Measurements from ENCODE around the gene NCF4. TPM values are rescaled to one million over a fixed set of nuclear protein-coding genes. Genes with fewer than 3 reads are reported as not detected.

Gene NCF4
- total RNA-seq, 1 experiment from 2014 or later: not detected

GRCh38 chr22:36872866-36873498, 12.2 kb downstream of the NCF4 start:
- Mint-ChIP-seq H3K4me3 (no peak overlapping the region; a peak in 2 of 5 replicates), H3K27ac (no peak overlapping the region; a peak in 1 of 7 replicates), H3K36me3 (ENCODE audit: insufficient read depth in 1 of 3, low read depth in 3 of 3) (no peaks in the 10 kb centered on the region), H3K27me3 (ENCODE audit: low read depth) (peaks cover 48% of the 10 kb centered on the region), H3K9me3 (peaks cover 8 to 12% of the 10 kb centered on the region in 2 experiments; a peak in 3 of 5 replicates), H3K4me1 (peaks cover 8 to 10% of the 10 kb centered on the region in 2 experiments; a peak in 3 of 4 replicates)
- H3K79me2 ChIP-seq (ENCODE audit: insufficient read depth, low read length): no peaks in the 10 kb centered on the region
- H4K91ac ChIP-seq (ENCODE audit: insufficient read length, low read depth, low read length): no peak overlapping the region
- DNase-seq: no peak
- H2BK5ac ChIP-seq (ENCODE audit: insufficient read length, low read length): no peak overlapping the region
- no peak overlapping the region for H2BK15ac ChIP-seq (ENCODE audit: low read depth, low read length)
- no peak overlapping the region for H2AFZ ChIP-seq (ENCODE audit: low read length)
- no peaks in the 10 kb centered on the region for H3K27me3 ChIP-seq (ENCODE audit: insufficient read depth, low read length)
- no peak overlapping the region for H3K56ac ChIP-seq (ENCODE audit: insufficient read length, low read depth, low read length)
- no peak overlapping the region for H2BK12ac ChIP-seq (ENCODE audit: insufficient read length, low read depth, low read length)
- no peak overlapping the region for H3K14ac ChIP-seq (ENCODE audit: insufficient read depth, low read length)
- H3K79me1 ChIP-seq (ENCODE audit: insufficient read depth, low read depth, low read length, poor library complexity, severe bottlenecking): no peaks in the 10 kb centered on the region
- no peak overlapping the region for H3K23ac ChIP-seq (ENCODE audit: insufficient read length, low read depth, low read length)
- H3K4ac ChIP-seq (ENCODE audit: low read depth, low read length): no peak overlapping the region
- H4K20me1 ChIP-seq (ENCODE audit: control insufficient read depth, insufficient read depth, insufficient read length): no peaks in the 10 kb centered on the region
- H4K5ac ChIP-seq (ENCODE audit: insufficient read length, low read depth, low read length): peak overlapping the region; percentile 18
- no peak overlapping the region for H4K8ac ChIP-seq (replicated peaks; ENCODE audit: insufficient read length, low read depth, low read length)
- no peak overlapping the region for H3K27ac ChIP-seq (ENCODE audit: insufficient read length, low read depth, low read length)
- no peak overlapping the region for H3T11ph ChIP-seq (ENCODE audit: low read length)
- no peaks in the 10 kb centered on the region for H3K9me3 ChIP-seq (ENCODE audit: control insufficient read depth, low read depth, low read length)
- no peaks in the 10 kb centered on the region for H3K4me1 ChIP-seq (ENCODE audit: insufficient read depth, low read length)
- no peak overlapping the region for H2BK120ac ChIP-seq (ENCODE audit: low read depth, low read length, poor library complexity, severe bottlenecking)
- H2AK5ac ChIP-seq (ENCODE audit: insufficient read length, low read length): no peak overlapping the region
- H3K4me2 ChIP-seq (ENCODE audit: insufficient read depth, insufficient read length, low read length): no peak overlapping the region
- no peak for TF ChIP-seq CTCF (conservative IDR thresholded peaks at IDR 0.05)
- H3K23me2 ChIP-seq (ENCODE audit: insufficient read length, low read depth, low read length, poor library complexity, severe bottlenecking): no peaks in the 10 kb centered on the region
- H3K18ac ChIP-seq (ENCODE audit: insufficient read length, low read depth, low read length): no peak overlapping the region
- no peak overlapping the region for H2BK20ac ChIP-seq (ENCODE audit: low read depth, low read length, poor library complexity, severe bottlenecking)
- WGBS (ENCODE audit: extremely low coverage, insufficient read length, low lambda C conversion rate): 100% methylated on average over 2 of the region's 2 CpGs
- H3K9ac ChIP-seq (ENCODE audit: extremely low read depth, insufficient read length, low read length): no peak overlapping the region
